Psoas muscle (tissue), 8 donors: Measurements from ENCODE around the gene EGLN1. TPM values are rescaled to one million over a fixed set of nuclear protein-coding genes. Genes with fewer than 3 reads are reported as not detected.
A peak's percentile ranks its signal among the peaks of the same experiment; 100 is the strongest.

Experiments
- ATAC-seq, 4 donors: fragments of 200-7000 bp; cut with Tn5 transposase; one replicate each; pipeline ENCODE4 v1.9.1; 2020; ENCODE audit warnings: moderate library complexity in 3 of 4, mild to moderate bottlenecking in 2 of 4
- DNase-seq, 2 donors: peaks; one replicate each; pipeline ENCODE4 v3.0.0-alpha.2; 2020
- H3K27ac ChIP-seq: fragments of 200-600 bp; one replicate; pipeline ENCODE4 v1.8.0; 2022
- H3K27me3 ChIP-seq, 3 donors: fragments of 200-600 bp in 1 of 3; one replicate each; pipeline versions ENCODE4 v1.6.1 to v1.8.0; 2013 to 2022; ENCODE audit warnings: low read length in 2 of 3, mild to moderate bottlenecking in 2 of 3, moderate library complexity in 1 of 3; ENCODE audit not compliant: insufficient read depth in 3 of 3
- H3K36me3 ChIP-seq, 2 donors: fragments of 200-600 bp in 1 of 2; one replicate each; pipeline versions ENCODE4 v1.6.1 to v1.8.0; 2013 to 2022; ENCODE audit warnings: low read depth in 1 of 2, mild to moderate bottlenecking in 1 of 2, moderate library complexity in 1 of 2; ENCODE audit not compliant: insufficient read depth in 1 of 2
- H3K4me1 ChIP-seq: fragments of 200-600 bp; one replicate; pipeline ENCODE4 v1.8.0; 2022
- H3K4me3 ChIP-seq: fragments of 200-600 bp; one replicate; pipeline ENCODE4 v1.8.0; 2022; ENCODE audit warnings: mild to moderate bottlenecking
- H3K9me3 ChIP-seq: fragments of 200-600 bp; one replicate; pipeline ENCODE4 v1.8.0; 2022
- CTCF ChIP-seq: fragments of 200-600 bp; IDR thresholded peaks from one replicate; pipeline ENCODE4 v1.8.0; 2022; ENCODE audit warnings: antibody characterized with exemption
- WGBS, 3 donors: extraction: QIAGEN DNeasy Blood & Tissue Kit; methylation state at CpG; one replicate each; pipeline versions ENCODE4 v1.1.6 to v1.1.7; 2013; 5-methylcytosine and 5-hydroxymethylcytosine counted together
- intact Hi-C, 2 donors: fragments of 100-400 bp; cut with DNase I; formaldehyde crosslinking; loops; one replicate each; pipeline versions ENCODE4 v1.11.0 to v1.14.2; 2022
- polyA plus RNA-seq, 3 donors: library from polyadenylated mRNA; stranded (reverse); fragments of 200-250 nt; gene quantifications; one replicate each; pipeline ENCODE4 v1.2.3, GENCODE V29; 2013
- total RNA-seq, 4 donors: library from RNA; stranded (reverse); fragmentation: NEBNext Ultra II Directional in 2 of 4; extraction: Animal tissue kit (Norgen Biotek cat#: 25700) in 2 of 4; gene quantifications; one replicate each; pipeline versions ENCODE4 v1.2.1 to v1.2.4, GENCODE V29; 2021 to 2023
- donor health status: healthy with polysubstance abuse.
- donor health status: DM: no; HTN: no; CAD: no; lungs with moderate emphysema.
- donor health status: Bipolar disorder and iron deficiency.
- donor health status: healthy.
- donor health status: DM: yes; HTN: yes; CAD: no.
- donor health status: DM: no; HTN: no; CAD: no.
- donor health status: DM: no; HTN: no; CAD: no.
- donor health status: DM: yes; HTN: yes; CAD: no.

Gene EGLN1
- total and polyA plus RNA-seq, 7 donors: 52.4 to 596 (median 230) TPM

- no peak overlapping the region for H3K4me3 ChIP-seq
- intact Hi-C loops: no loop called here
- peaks cover 82% of the 10 kb centered on the region for H3K4me1 ChIP-seq
- H3K27ac ChIP-seq: peak overlapping the region; percentile 75
- no peak for DNase-seq
- no peaks in the 10 kb centered on the region for H3K27me3 ChIP-seq
- no peak for TF ChIP-seq CTCF
- peaks cover 3 to 4% of the 10 kb centered on the region in 2 donors for H3K36me3 ChIP-seq
- 73 to 82% (median 82%) methylated on average over 2 of the region's 2 CpGs for WGBS, 3 donors
- H3K9me3 ChIP-seq: no peaks in the 10 kb centered on the region
- ATAC-seq: no peak
Observed at GRCh38 chr1:231396643-231397042, 25.4 kb downstream of the EGLN1 start.

GRCh38 chr1:231395998-231396390, 26.1 kb downstream of the EGLN1 start:
- peaks cover 75% of the 10 kb centered on the region for H3K4me1 ChIP-seq

GRCh38 chr1:231395076-231395997, 26.8 kb downstream of the EGLN1 start:
- Histone ChIP-seq H3K9me3 (no peaks in the 10 kb centered on the region), H3K27me3 (no peaks in the 10 kb centered on the region), H3K4me1 (peaks cover 73% of the 10 kb centered on the region), H3K36me3 (peaks cover 1 to 3% of the 10 kb centered on the region in 2 donors), H3K27ac (peak overlapping the region; percentile 75), H3K4me3 (peak overlapping the region; percentile 8)
- ATAC-seq (peak; percentile 62 to 83 (median 73)), DNase-seq (no peak)
- TF ChIP-seq CTCF: no peak
- 24 to 28% (median 25%) methylated on average over 10 of the region's 10 CpGs for WGBS, 3 donors
- intact Hi-C loops: no loop called here

More at GRCh38 chr1:231395998-231396390, 26.1 kb downstream of the EGLN1 start:
- WGBS, 3 donors: 71 to 78% (median 74%) methylated on average over 4 of the region's 4 CpGs
- intact Hi-C loops: no loop called here
- no peak for DNase-seq
- TF ChIP-seq CTCF: no peak
- ATAC-seq: peak in 1 of 4 donors; percentile 3
- Histone ChIP-seq H3K4me3 (no peak overlapping the region), H3K9me3 (no peaks in the 10 kb centered on the region), H3K27me3 (no peaks in the 10 kb centered on the region), H3K36me3 (peaks cover 3 to 4% of the 10 kb centered on the region in 2 donors), H3K27ac (peak overlapping the region; percentile 75)

- intact Hi-C loops: no loop called here
- H3K27me3 ChIP-seq: no peaks in the 10 kb centered on the region
- no peaks in the 10 kb centered on the region for H3K9me3 ChIP-seq
- DNase-seq (no peak), ATAC-seq (no peak)
- no peak for TF ChIP-seq CTCF
- H3K4me3 ChIP-seq: no peak overlapping the region
- H3K36me3 ChIP-seq: peaks cover 0 to 3% of the 10 kb centered on the region in 2 donors
- H3K4me1 ChIP-seq: peaks cover 60% of the 10 kb centered on the region
- H3K27ac ChIP-seq: peak overlapping the region; percentile 30
Observed at GRCh38 chr1:231393668-231394067, 28.4 kb downstream of the EGLN1 start.
